Naive thymus-derived CD4-positive, alpha-beta T cell (primary cell): Measurements from ENCODE around the gene KRT35. TPM values are rescaled to one million over a fixed set of nuclear protein-coding genes. Genes with fewer than 3 reads are reported as not detected.

Experiments
- ATAC-seq: fragments of 150-1000 bp; cut with Tn5 transposase; 2 replicates; pipeline ENCODE4 v1.10.0; 2021; ENCODE audit warnings: mild to moderate bottlenecking, moderate library complexity
- CTCF ChIA-PET: fragments of 350-600 bp; sonication (Branson Sonifier 250); formaldehyde crosslinking; loops from one replicate; lab custom pipeline; 2021; ENCODE audit warnings: antibody characterized with exemption; lab: Charles Lee
- POLR2A ChIA-PET: fragments of 350-600 bp; sonication (Branson Sonifier 250); formaldehyde crosslinking; loops from one replicate; lab custom pipeline; 2021; ENCODE audit warnings: antibody characterized with exemption, inconsistent platforms; lab: Charles Lee
- DNase-seq, 9 donors: peaks; one replicate each; pipeline versions ENCODE4 v3.0.0 to v3.0.0-alpha.2; 2020 to 2022; ENCODE audit warnings: mixed read lengths in 1 of 9
- H3K27ac ChIP-seq: one replicate; pipeline ENCODE4 v1.7.0; 2013; ENCODE audit warnings: mild to moderate bottlenecking, low read depth, low read length, moderate library complexity
- H3K27me3 ChIP-seq, 2 donors: one replicate each; pipeline ENCODE4 v1.7.0; 2013; ENCODE audit warnings: low read length in 2 of 2, mild to moderate bottlenecking in 2 of 2, moderate library complexity in 2 of 2; ENCODE audit not compliant: control insufficient read depth in 2 of 2, insufficient read depth in 2 of 2
- H3K36me3 ChIP-seq, 3 experiments: 1 replicate in 2 of 3; 2 replicates in 1 of 3; pipeline ENCODE4 v1.7.0; 2013; ENCODE audit warnings: low read length in 3 of 3, mild to moderate bottlenecking in 3 of 3, moderate library complexity in 1 of 3; ENCODE audit not compliant: insufficient read depth in 3 of 3, control insufficient read depth in 2 of 3
- H3K4me1 ChIP-seq, 2 donors: one replicate each; pipeline ENCODE4 v1.7.0; 2013; ENCODE audit warnings: low read length in 2 of 2, mild to moderate bottlenecking in 2 of 2, moderate library complexity in 1 of 2; ENCODE audit not compliant: control insufficient read depth in 2 of 2, insufficient read depth in 2 of 2
- H3K4me3 ChIP-seq: 2 replicates; pipeline ENCODE4 v1.7.0; 2013; ENCODE audit warnings: mild to moderate bottlenecking, low read length
- H3K9me3 ChIP-seq, 3 experiments: 1 replicate in 2 of 3; 2 replicates in 1 of 3; pipeline ENCODE4 v1.7.0; 2013; ENCODE audit warnings: low read length in 3 of 3; ENCODE audit not compliant: control insufficient read depth in 2 of 3
- H3K27ac Mint-ChIP-seq, 9 donors: one replicate each; pipeline ENCODE4 v1.8.0; 2020 to 2022; ENCODE audit warnings: mixed read lengths in 9 of 9, mild to moderate bottlenecking in 8 of 9, moderate library complexity in 5 of 9, inconsistent platforms in 2 of 9
- H3K27me3 Mint-ChIP-seq, 5 donors: one replicate each; pipeline ENCODE4 v1.8.0; 2021 to 2022; ENCODE audit warnings: mixed read lengths in 5 of 5, mild to moderate bottlenecking in 1 of 5
- H3K36me3 Mint-ChIP-seq, 5 donors: one replicate each; pipeline ENCODE4 v1.8.0; 2020 to 2022; ENCODE audit warnings: mixed read lengths in 5 of 5, mild to moderate bottlenecking in 3 of 5, inconsistent platforms in 1 of 5
- H3K4me1 Mint-ChIP-seq, 7 donors: one replicate each; pipeline ENCODE4 v1.8.0; 2020 to 2022; ENCODE audit warnings: mixed read lengths in 7 of 7, mild to moderate bottlenecking in 3 of 7, inconsistent platforms in 1 of 7
- H3K4me3 Mint-ChIP-seq, 10 donors: one replicate each; pipeline ENCODE4 v1.8.0; 2020 to 2022; ENCODE audit warnings: mild to moderate bottlenecking in 10 of 10, mixed read lengths in 10 of 10, moderate library complexity in 6 of 10, inconsistent platforms in 2 of 10
- H3K9me3 Mint-ChIP-seq, 11 donors: one replicate each; pipeline ENCODE4 v1.8.0; 2020 to 2022; ENCODE audit warnings: mixed read lengths in 11 of 11, mild to moderate bottlenecking in 4 of 11, inconsistent platforms in 1 of 11, moderate library complexity in 1 of 11
- intact Hi-C, 2 donors: fragments of 100-400 bp; cut with micrococcal nuclease; formaldehyde crosslinking; loops; one replicate each; pipeline ENCODE4 v1.15.1; 2023
- polyA plus RNA-seq, 2 donors: library from polyadenylated mRNA; unstranded; fragments of 300-500 nt; fragmentation: Illumina TruSeq; gene quantifications; one replicate each; pipeline ENCODE4 v1.2.3, GENCODE V29; 2021
- total RNA-seq, 6 experiments: library from RNA in 5 of 6; stranded (reverse) in 5 of 6; gene quantifications; 1 replicate in 5 of 6; 2 replicates in 1 of 6; pipeline ENCODE4 v1.2.3 and lab custom pipeline; 2021 to 2026

KRT35 gene
- total and polyA plus RNA-seq, 7 experiments from 2014 or later: not detected

DNA sequence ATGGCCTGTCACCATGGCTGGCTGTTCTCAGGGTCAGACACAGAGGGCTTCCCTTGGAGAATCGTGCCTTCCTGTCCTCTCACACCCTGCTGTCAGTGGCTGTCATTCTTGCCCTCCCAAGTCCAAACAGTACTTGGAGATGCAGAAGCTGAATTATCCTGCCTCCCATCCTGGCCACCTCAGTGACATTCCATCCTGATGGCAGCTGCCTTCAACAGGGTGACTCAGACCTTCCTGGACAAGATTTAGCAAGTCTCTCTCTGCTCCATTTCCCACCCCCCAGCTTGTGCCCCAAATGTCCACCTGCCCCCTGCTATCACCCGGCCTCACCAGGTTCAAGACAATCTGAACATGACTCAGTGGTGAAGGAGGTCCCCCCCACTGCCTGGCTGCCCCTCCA lies 13.6 kb upstream of the KRT35 start:
- Mint-ChIP-seq H3K36me3 (no peaks in the 10 kb centered on the region), H3K4me3 (no peak overlapping the region), H3K9me3 (no peaks in the 10 kb centered on the region), H3K27me3 (peaks cover 0 to 2% (median 0%) of the 10 kb centered on the region in 5 donors), H3K27ac (peak overlapping the region in 3 of 9 donors; percentile 31 to 59 (median 39)), H3K4me1 (peaks cover 16 to 40% (median 33%) of the 10 kb centered on the region in 7 donors)
- peaks cover 5 to 14% of the 10 kb centered on the region in 2 donors for H3K4me1 ChIP-seq
- no peak overlapping the region for H3K4me3 ChIP-seq
- ATAC-seq: no peak
- intact Hi-C loops: loop anchor here in 1 of 2 donors (5.0 kb wide), 1 partner anchor 172 kb away; no protein-coding TSS in a partner anchor
- POLR2A ChIA-PET: no interaction called here
- no peak for DNase-seq
- CTCF ChIA-PET: no interaction called here
- no peaks in the 10 kb centered on the region for H3K27me3 ChIP-seq
- H3K27ac ChIP-seq: no peak overlapping the region
- no peaks in the 10 kb centered on the region for H3K9me3 ChIP-seq
- no peaks in the 10 kb centered on the region for H3K36me3 ChIP-seq

DNA sequence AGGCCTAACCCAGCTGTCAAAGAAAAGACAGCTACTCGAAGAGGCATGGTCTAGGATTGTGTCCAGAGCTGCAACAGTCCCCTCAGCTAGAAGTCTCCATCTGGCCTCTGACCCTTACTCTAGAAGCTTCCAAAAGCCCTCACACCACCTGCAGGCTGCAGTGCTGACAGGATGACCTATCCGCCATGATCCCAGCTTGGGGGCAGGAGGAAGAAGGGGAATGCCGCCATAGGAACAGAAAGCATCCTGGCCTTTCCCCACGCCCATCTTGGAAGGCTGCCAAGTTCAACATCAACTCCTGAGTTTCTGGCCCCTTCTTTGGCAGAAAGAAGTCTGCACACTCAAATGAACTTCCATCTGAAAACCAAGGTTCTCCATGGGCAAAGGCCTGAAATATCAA lies 11.8 kb upstream of the KRT35 start:
- H3K27ac Mint-ChIP-seq: peak overlapping the region in 1 of 9 donors; percentile 21
- H3K27me3 Mint-ChIP-seq: no peaks in the 10 kb centered on the region
- H3K4me1 ChIP-seq: peaks cover 5 to 14% of the 10 kb centered on the region in 2 donors
- H3K27ac ChIP-seq: no peak overlapping the region
- no peaks in the 10 kb centered on the region for H3K9me3 Mint-ChIP-seq
- H3K36me3 ChIP-seq: no peaks in the 10 kb centered on the region
- intact Hi-C loops: loop anchor here in 1 of 2 donors (5.0 kb wide), 1 partner anchor 170 kb away; no protein-coding TSS in a partner anchor
- CTCF ChIA-PET: no interaction called here
- H3K4me1 Mint-ChIP-seq: peaks cover 11 to 36% (median 28%) of the 10 kb centered on the region in 7 donors
- DNase-seq (no peak), ATAC-seq (no peak)
- H3K4me3 Mint-ChIP-seq: no peak overlapping the region
- no peaks in the 10 kb centered on the region for H3K9me3 ChIP-seq
- POLR2A ChIA-PET: no interaction called here
- H3K36me3 Mint-ChIP-seq: no peaks in the 10 kb centered on the region
- H3K27me3 ChIP-seq: no peaks in the 10 kb centered on the region
- H3K4me3 ChIP-seq: no peak overlapping the region

DNA sequence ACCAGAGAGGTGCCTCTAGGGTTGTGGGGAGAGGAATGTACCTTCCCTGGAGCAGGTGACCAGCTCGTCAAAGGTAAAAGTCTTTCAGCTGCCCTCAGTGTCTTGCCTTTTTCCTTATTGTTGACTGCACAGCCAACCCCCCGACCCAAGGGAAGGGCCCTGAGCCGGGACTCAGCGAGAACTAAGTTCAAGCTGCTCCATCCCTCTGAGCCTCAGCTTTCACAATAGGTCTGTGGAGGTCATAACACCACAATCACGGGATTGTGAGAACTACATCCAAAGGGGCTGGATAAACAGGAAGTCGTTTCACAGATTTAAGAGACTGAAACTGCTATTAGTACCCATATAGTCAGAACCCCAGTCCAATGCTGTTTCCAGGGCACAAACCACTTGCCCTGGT lies 11.4 kb upstream of the KRT35 start:
- ChIA-PET POLR2A (no interaction called here), CTCF (interaction anchor here (0.7 kb wide), 1 partner anchor 172 kb away, joined by 5 read pairs; no protein-coding TSS in a partner anchor)
- peaks cover 5 to 14% of the 10 kb centered on the region in 2 donors for H3K4me1 ChIP-seq
- no peaks in the 10 kb centered on the region for H3K9me3 ChIP-seq
- H3K4me3 ChIP-seq: no peak overlapping the region
- Mint-ChIP-seq H3K4me3 (no peak overlapping the region), H3K27me3 (no peaks in the 10 kb centered on the region), H3K27ac (peak overlapping the region in 1 of 9 donors; percentile 80), H3K9me3 (no peaks in the 10 kb centered on the region), H3K36me3 (no peaks in the 10 kb centered on the region), H3K4me1 (peaks cover 11 to 36% (median 28%) of the 10 kb centered on the region in 7 donors)
- no peak for DNase-seq
- H3K27ac ChIP-seq: no peak overlapping the region
- ATAC-seq: peak; percentile 48
- H3K36me3 ChIP-seq: no peaks in the 10 kb centered on the region
- no peaks in the 10 kb centered on the region for H3K27me3 ChIP-seq
- intact Hi-C loops: loop anchor here in 1 of 2 donors (5.0 kb wide), 1 partner anchor 170 kb away; no protein-coding TSS in a partner anchor

DNA sequence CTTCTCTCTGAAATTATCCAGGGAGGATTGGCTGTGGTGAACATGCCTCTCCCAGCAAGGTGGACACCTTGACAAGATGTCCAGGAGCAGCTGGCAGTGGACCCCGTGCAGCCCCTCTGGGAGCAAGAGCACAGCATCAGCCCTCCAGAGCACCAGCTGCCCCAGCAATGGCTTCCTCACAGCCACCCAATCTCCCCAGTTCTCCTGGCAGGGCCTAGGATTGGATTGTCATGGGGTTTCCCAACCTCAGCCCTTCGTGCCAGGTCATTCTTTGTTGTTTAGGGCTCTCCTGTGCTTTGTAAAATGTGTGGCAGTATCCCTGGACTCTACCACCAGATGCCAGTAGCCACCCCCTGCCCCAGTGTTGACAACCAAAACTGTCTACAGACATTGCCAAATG lies 10.5 kb upstream of the KRT35 start:
- no peaks in the 10 kb centered on the region for H3K9me3 ChIP-seq
- Mint-ChIP-seq H3K36me3 (no peaks in the 10 kb centered on the region), H3K4me3 (no peak overlapping the region), H3K9me3 (no peaks in the 10 kb centered on the region), H3K27ac (no peak overlapping the region), H3K27me3 (no peaks in the 10 kb centered on the region), H3K4me1 (peaks cover 3 to 28% (median 20%) of the 10 kb centered on the region in 7 donors)
- DNase-seq (no peak), ATAC-seq (no peak)
- peaks cover 5% of the 10 kb centered on the region in 2 donors for H3K4me1 ChIP-seq
- no peaks in the 10 kb centered on the region for H3K27me3 ChIP-seq
- no peaks in the 10 kb centered on the region for H3K36me3 ChIP-seq
- H3K27ac ChIP-seq: no peak overlapping the region
- H3K4me3 ChIP-seq: no peak overlapping the region
- POLR2A ChIA-PET: no interaction called here
- intact Hi-C loops: loop anchor here in 1 of 2 donors (5.0 kb wide), 1 partner anchor 169 kb away; no protein-coding TSS in a partner anchor
- CTCF ChIA-PET: no interaction called here

DNA sequence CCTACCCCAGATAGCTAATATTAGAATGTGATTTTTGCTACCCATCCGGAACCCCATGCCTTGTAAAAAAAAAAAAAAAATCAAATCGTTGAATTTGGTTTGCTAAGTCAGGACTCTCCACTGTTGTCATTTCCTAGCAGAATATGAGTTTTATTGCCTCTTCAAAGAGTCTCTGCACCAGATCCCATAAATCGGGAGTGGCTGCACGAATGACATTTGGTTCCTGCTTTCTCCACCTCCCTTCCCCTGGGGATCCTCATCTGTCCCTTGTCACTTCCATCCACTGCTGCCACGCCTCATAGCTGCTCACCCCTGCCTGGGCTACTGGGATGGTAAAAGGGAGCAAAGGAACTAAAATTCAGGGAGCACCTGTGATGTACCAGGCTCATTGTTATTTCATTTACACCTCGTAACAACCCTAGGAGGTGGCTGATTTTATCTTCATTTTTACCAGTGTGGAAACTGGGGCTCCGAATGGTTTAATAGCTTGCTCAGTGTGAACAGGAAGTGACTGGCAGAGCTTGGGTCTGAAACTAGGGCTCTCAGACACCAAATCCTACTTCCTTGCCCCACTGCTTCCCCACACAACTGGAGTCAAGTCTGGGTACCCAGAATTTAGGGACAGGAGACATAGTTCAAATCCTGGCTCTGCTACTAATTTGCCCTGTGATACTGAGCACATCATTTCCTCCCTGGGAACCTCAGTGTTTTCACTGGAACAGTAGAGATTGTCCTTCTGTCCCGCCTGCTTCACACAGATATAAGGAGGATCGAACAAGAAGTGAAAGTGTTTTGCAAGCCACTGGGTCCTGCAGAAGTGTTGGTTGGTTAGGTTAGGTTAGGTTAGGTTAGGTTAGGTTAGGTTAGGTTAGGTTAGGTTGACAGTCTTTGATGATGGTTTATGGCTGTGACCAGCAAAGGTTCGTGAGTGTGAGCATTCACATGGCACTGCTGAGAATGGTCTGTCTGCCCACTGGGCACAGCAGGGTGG lies 9.3 kb upstream of the KRT35 start:
- intact Hi-C loops: loop anchor here in 1 of 2 donors (5.0 kb wide), 1 partner anchor 168 kb away; no protein-coding TSS in a partner anchor
- ATAC-seq (peak; percentile 51), DNase-seq (peak in 2 of 9 donors; percentile 7 to 14)
- no peaks in the 10 kb centered on the region for H3K9me3 ChIP-seq
- H3K27me3 ChIP-seq: no peaks in the 10 kb centered on the region
- H3K27ac ChIP-seq: no peak overlapping the region
- Mint-ChIP-seq H3K4me1 (peaks cover 0 to 24% (median 19%) of the 10 kb centered on the region in 7 donors), H3K36me3 (no peaks in the 10 kb centered on the region), H3K27ac (peak overlapping the region in 3 of 9 donors; percentile 20 to 85 (median 74)), H3K4me3 (peak overlapping the region in 2 of 10 donors; percentile 5 to 32), H3K9me3 (no peaks in the 10 kb centered on the region), H3K27me3 (no peaks in the 10 kb centered on the region)
- peaks cover 5% of the 10 kb centered on the region in 2 donors for H3K4me1 ChIP-seq
- no peaks in the 10 kb centered on the region for H3K36me3 ChIP-seq
- CTCF ChIA-PET: interaction anchor here (1.2 kb wide), 1 partner anchor 60 kb away, joined by 3 read pairs; no protein-coding TSS in a partner anchor
- POLR2A ChIA-PET: no interaction called here
- H3K4me3 ChIP-seq: no peak overlapping the region

DNA sequence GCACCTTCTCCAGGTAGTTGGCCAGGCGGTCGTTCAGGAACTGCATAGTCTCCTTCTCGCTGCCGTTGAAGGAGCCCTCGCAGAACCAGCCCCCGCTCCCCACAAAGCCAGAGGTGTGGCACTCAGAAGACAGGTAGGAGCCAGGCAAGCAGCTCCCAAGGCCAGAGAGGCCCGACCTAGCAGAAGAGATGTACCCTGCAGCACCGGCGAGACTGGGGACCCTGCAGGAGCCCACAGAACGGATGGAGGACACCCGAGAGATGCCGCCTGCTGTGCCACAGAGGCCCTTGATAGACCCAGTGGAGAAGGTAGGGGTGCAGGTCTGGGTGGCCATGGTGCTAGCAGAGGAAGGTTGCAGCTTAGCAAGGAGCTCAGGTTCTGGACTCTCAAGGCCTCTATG lies 8.6 kb upstream of the KRT35 start, which contains the start of gene KRT36:
TSS of gene KRT36 (minus strand) at position 380 of the 400 bp plus-strand sequence. CDS start at position 334, 46 bp downstream.
- Mint-ChIP-seq H3K27ac (peak within 1 kb of the TSS in 3 of 9 donors; percentile 20 to 85 (median 74)), H3K4me3 (peak within 1 kb of the TSS in 2 of 10 donors; percentile 5 to 32), H3K9me3 (peaks cover 0 to 1% (median 0%) of the 10 kb centered on the region in 11 donors), H3K36me3 (no peaks in the 10 kb centered on the region), H3K27me3 (no peaks in the 10 kb centered on the region), H3K4me1 (peaks cover 0 to 24% (median 19%) of the 10 kb centered on the region in 7 donors)
- H3K4me3 ChIP-seq: no peak within 1 kb of the TSS
- H3K4me1 ChIP-seq: peaks cover 5% of the 10 kb centered on the region in 2 donors
- POLR2A ChIA-PET: no interaction called here
- no peak within 1 kb of the TSS for H3K27ac ChIP-seq
- no peaks in the 10 kb centered on the region for H3K27me3 ChIP-seq
- no peak for DNase-seq
- CTCF ChIA-PET: interaction anchor here (1.2 kb wide), 1 partner anchor 61 kb away, joined by 3 read pairs; no protein-coding TSS in a partner anchor
- ATAC-seq: no peak
- intact Hi-C loops: no loop called here
- no peaks in the 10 kb centered on the region for H3K36me3 ChIP-seq
- H3K9me3 ChIP-seq: no peaks in the 10 kb centered on the region
